HEK293 (cell line): Measurements from ENCODE around the gene EFCC1.
A peak's percentile ranks its signal among the peaks of the same experiment; 100 is the strongest.

Experiments used
- CTCF ChIA-PET: fragments of 350-600 bp; formaldehyde crosslinking; extraction: SDS; loops from one replicate; lab custom pipeline; 2021; ENCODE audit warnings: antibody characterized with exemption; lab: Yijun Ruan, JAX
- POLR2A ChIA-PET: fragments of 300-600 bp; formaldehyde crosslinking; extraction: SDS; loops from one replicate; lab custom pipeline; 2020; ENCODE audit warnings: antibody characterized with exemption, inconsistent platforms; lab: Yijun Ruan, JAX
- H3K27ac ChIP-seq: fragments of 200-500 bp; sonication (Bioruptor generic); 2 replicates; pipeline ENCODE4 v1.5.1; 2014; ENCODE audit warnings: low read depth, low read length, control low read depth, inconsistent platforms; ENCODE audit errors: extremely low read depth
- H3K36me3 ChIP-seq, 2 experiments: fragments of 200-500 bp in 1 of 2; sonication (Bioruptor generic) in 1 of 2; 1 replicate in 1 of 2; 2 replicates in 1 of 2; pipeline ENCODE4 v1.5.1; 2014 to 2017; ENCODE audit warnings: inconsistent platforms in 2 of 2, low read length in 2 of 2; ENCODE audit not compliant: control insufficient read depth in 2 of 2, insufficient read depth in 1 of 2
- H3K4me1 ChIP-seq: fragments of 200-500 bp; sonication (Bioruptor generic); 2 replicates; pipeline ENCODE4 v1.5.1; 2014; ENCODE audit warnings: mild to moderate bottlenecking, low read length, inconsistent platforms; ENCODE audit not compliant: control insufficient read depth, insufficient read depth
- H3K4me3 ChIP-seq: 2 replicates; pipeline ENCODE4 v1.5.1; 2011; ENCODE audit warnings: low read depth, mild to moderate bottlenecking, control low read depth, low read length, moderate library complexity
- H3K9me3 ChIP-seq: fragments of 200-500 bp; sonication (Bioruptor generic); 2 replicates; pipeline ENCODE4 v1.5.1; 2014; ENCODE audit warnings: low read depth, low read length, inconsistent platforms; ENCODE audit not compliant: control insufficient read depth, insufficient read depth
- CTCF ChIP-seq: fragments of 450-650 bp; formaldehyde crosslinking; IDR thresholded peaks from 2 replicates; pipeline ENCODE4 v1.5.1; 2016; ENCODE audit warnings: missing biosample characterization, missing genetic modification characterization
- HOXC10 ChIP-seq: sonication (generic); formaldehyde crosslinking; IDR thresholded peaks from 2 replicates; pipeline ENCODE4 v1.8.1; 2023; ENCODE audit warnings: mild to moderate bottlenecking, missing genetic modification reagents
- KLF1 ChIP-seq: fragments of 450-650 bp; formaldehyde crosslinking; IDR thresholded peaks from 2 replicates; pipeline ENCODE4 v1.5.1; 2016; ENCODE audit warnings: missing biosample characterization, missing genetic modification characterization
- PRDM2 ChIP-seq: fragments of 450-650 bp; formaldehyde crosslinking; IDR thresholded peaks from 2 replicates; pipeline ENCODE4 v1.5.1; 2016; ENCODE audit warnings: missing biosample characterization, missing genetic modification characterization, borderline replicate concordance
- PRDM6 ChIP-seq: fragments of 450-650 bp; formaldehyde crosslinking; IDR thresholded peaks from 2 replicates; pipeline ENCODE4 v1.5.1; 2017; ENCODE audit warnings: missing biosample characterization, missing genetic modification characterization
- RBAK ChIP-seq: fragments of 450-650 bp; formaldehyde crosslinking; IDR thresholded peaks from 2 replicates; pipeline ENCODE4 v1.5.1; 2016; ENCODE audit warnings: missing biosample characterization, missing genetic modification characterization
- SP2 ChIP-seq: fragments of 450-650 bp; formaldehyde crosslinking; IDR thresholded peaks from 2 replicates; pipeline ENCODE4 v1.5.1; 2016; ENCODE audit warnings: missing biosample characterization, missing genetic modification characterization
- TCF7L2 ChIP-seq: IDR thresholded peaks from 2 replicates; pipeline ENCODE4 v1.6.1; 2011; ENCODE audit warnings: low read depth, mild to moderate bottlenecking, inconsistent platforms, low read length, moderate library complexity, borderline replicate concordance
- TRIM28 ChIP-seq: IDR thresholded peaks from 2 replicates; pipeline ENCODE4 v1.6.1; 2011; ENCODE audit warnings: low read length, control low read depth, borderline replicate concordance
- YY1 ChIP-seq: fragments of 450-650 bp; formaldehyde crosslinking; IDR thresholded peaks from 2 replicates; pipeline ENCODE4 v1.5.1; 2018; ENCODE audit warnings: missing biosample characterization, missing genetic modification characterization
- ZBTB26 ChIP-seq: fragments of 450-650 bp; formaldehyde crosslinking; optimal IDR thresholded peaks from 2 replicates; pipeline ENCODE3; 2016; ENCODE audit warnings: missing biosample characterization, mild to moderate bottlenecking, missing genetic modification characterization
- ZBTB8A ChIP-seq: fragments of 450-650 bp; formaldehyde crosslinking; IDR thresholded peaks from 2 replicates; pipeline ENCODE4 v1.5.1; 2016; ENCODE audit warnings: missing biosample characterization, missing genetic modification characterization
- ZFHX2 ChIP-seq: fragments of 450-650 bp; formaldehyde crosslinking; conservative IDR thresholded peaks from 2 replicates; pipeline ENCODE4 v1.5.1; 2016; ENCODE audit warnings: missing biosample characterization, missing genetic modification characterization
- ZFP3 ChIP-seq: fragments of 450-650 bp; formaldehyde crosslinking; IDR thresholded peaks from 2 replicates; pipeline ENCODE4 v1.5.1; 2016; ENCODE audit warnings: low read depth, missing biosample characterization, missing genetic modification characterization
- ZNF155 ChIP-seq: fragments of 450-650 bp; formaldehyde crosslinking; IDR thresholded peaks from 2 replicates; pipeline ENCODE4 v1.5.1; 2016; ENCODE audit warnings: missing biosample characterization, missing genetic modification characterization
- ZNF214 ChIP-seq: fragments of 450-650 bp; formaldehyde crosslinking; IDR thresholded peaks from 2 replicates; pipeline ENCODE4 v1.5.1; 2017; ENCODE audit warnings: missing biosample characterization, mild to moderate bottlenecking, missing genetic modification characterization, borderline replicate concordance
- ZNF223 ChIP-seq: fragments of 450-650 bp; formaldehyde crosslinking; IDR thresholded peaks from 2 replicates; pipeline ENCODE4 v1.5.1; 2016; ENCODE audit warnings: missing biosample characterization, missing genetic modification characterization
- ZNF248 ChIP-seq: fragments of 450-650 bp; formaldehyde crosslinking; IDR thresholded peaks from 2 replicates; pipeline ENCODE4 v1.5.1; 2017; ENCODE audit warnings: missing biosample characterization, missing genetic modification characterization
- ZNF335 ChIP-seq: fragments of 450-650 bp; formaldehyde crosslinking; conservative IDR thresholded peaks from 2 replicates; pipeline ENCODE4 v1.5.1; 2016; ENCODE audit warnings: missing biosample characterization, missing genetic modification characterization
- ZNF423 ChIP-seq: fragments of 450-650 bp; formaldehyde crosslinking; IDR thresholded peaks from 2 replicates; pipeline ENCODE4 v1.5.1; 2016; ENCODE audit warnings: missing biosample characterization, missing genetic modification characterization
- ZNF473 ChIP-seq: fragments of 450-650 bp; formaldehyde crosslinking; IDR thresholded peaks from 2 replicates; pipeline ENCODE4 v1.5.1; 2017; ENCODE audit warnings: missing biosample characterization, missing genetic modification characterization
- ZNF558 ChIP-seq: fragments of 450-650 bp; formaldehyde crosslinking; IDR thresholded peaks from 2 replicates; pipeline ENCODE4 v1.5.1; 2016; ENCODE audit warnings: missing biosample characterization, missing genetic modification characterization
- ZNF785 ChIP-seq: fragments of 450-650 bp; formaldehyde crosslinking; IDR thresholded peaks from 2 replicates; pipeline ENCODE4 v1.5.1; 2016; ENCODE audit warnings: missing biosample characterization, missing genetic modification characterization
- ZNF792 ChIP-seq: fragments of 450-650 bp; formaldehyde crosslinking; IDR thresholded peaks from 2 replicates; pipeline ENCODE4 v1.5.1; 2016; ENCODE audit warnings: missing biosample characterization, missing genetic modification characterization
- ZSCAN30 ChIP-seq: fragments of 450-650 bp; IDR thresholded peaks from 2 replicates; pipeline ENCODE4 v1.5.1; 2018; ENCODE audit warnings: missing biosample characterization, mild to moderate bottlenecking, missing genetic modification characterization, moderate library complexity

Gene EFCC1

GRCh38 chr3:128992926-128993460, 8.1 kb upstream of the EFCC1 start:
- H3K9me3 ChIP-seq: no peaks in the 10 kb centered on the region
- TF ChIP-seq PRDM6 (tag by site-specific recombination) (no peak), TCF7L2 (no peak), YY1 (tag by site-specific recombination) (no peak), ZNF223 (tag by site-specific recombination) (no peak), ZNF792 (tag by site-specific recombination) (no peak), HOXC10 (CRISPR knock-in tag) (no peak), ZFP3 (tag by site-specific recombination) (no peak), PRDM2 (tag by site-specific recombination) (no peak), ZNF473 (no peak), CTCF (tag by site-specific recombination) (no peak), KLF1 (tag by site-specific recombination) (no peak), ZFHX2 (tag by site-specific recombination) (no peak), ZNF214 (no peak)
- CTCF ChIA-PET: interaction anchor here (0.6 to 3.4 kb wide), 2 partner anchors 22 to 23 kb away, joined by 3 to 25 read pairs; no protein-coding TSS in a partner anchor
- H3K36me3 ChIP-seq: no peaks in the 10 kb centered on the region
- POLR2A ChIA-PET: interaction anchor here (0.8 kb wide), 1 partner anchor 109 kb away, joined by 3 read pairs; no protein-coding TSS in a partner anchor
- no peak overlapping the region for H3K4me3 ChIP-seq
- no peak overlapping the region for H3K27ac ChIP-seq
- no peaks in the 10 kb centered on the region for H3K4me1 ChIP-seq

GRCh38 chr3:128993461-128994172, 7.5 kb upstream of the EFCC1 start, which contains the start of gene CFAP92:
Gene CFAP92, minus strand, starts transcription at chr3:128994076. Its CDS starts 772 bp downstream, at chr3:128993304.
- no peaks in the 10 kb centered on the region for H3K9me3 ChIP-seq
- no peaks in the 10 kb centered on the region for H3K36me3 ChIP-seq
- H3K4me1 ChIP-seq: no peaks in the 10 kb centered on the region
- POLR2A ChIA-PET: interaction anchor here (0.7 to 0.8 kb wide), 2 partner anchors 110 to 128 kb away, joined by 3 read pairs; partner anchors contain the start of gene RAB43
- CTCF ChIA-PET: interaction anchor here (3.4 kb wide), 1 partner anchor 23 kb away, joined by 25 read pairs; no protein-coding TSS in a partner anchor
- H3K4me3 ChIP-seq: peak within 1 kb of the TSS; percentile 44
- no peak within 1 kb of the TSS; the same call in 1 of the 2 replicates for H3K27ac ChIP-seq
- TF ChIP-seq ZNF785 (tag by site-specific recombination) (no peak), RBAK (tag by site-specific recombination) (no peak), ZNF335 (peak; percentile 49), ZBTB8A (tag by site-specific recombination) (no peak), ZNF423 (tag by site-specific recombination) (no peak), TRIM28 (no peak), ZNF155 (tag by site-specific recombination) (no peak), ZNF558 (tag by site-specific recombination) (no peak), ZNF248 (no peak), ZBTB26 (peak; percentile 22), SP2 (peak; percentile 77), ZSCAN30 (tag by site-specific recombination) (peak; percentile 30; the same call in 1 of the 2 replicates)
